GM06990 (cell line): ENCODE measurements around the gene PCNA.
"Not testable (repeated sequence)": the region's sequence is repeated elsewhere in the genome, so short reads cannot be mapped to it uniquely, and the experiment has no call there.

Experiments
- DNase-seq: peaks from one replicate; pipeline ENCODE4 v3.0.0-alpha.2; 2011; ENCODE audit not compliant: insufficient read length; ENCODE audit errors: extremely low read depth
- H3K27me3 ChIP-seq: replicated peaks from 2 replicates; pipeline ENCODE4 v1.6.0; 2011; ENCODE audit warnings: low read length; ENCODE audit not compliant: control insufficient read depth, insufficient read depth
- H3K36me3 ChIP-seq: 2 replicates; pipeline ENCODE4 v1.5.1; 2011; ENCODE audit warnings: low read length; ENCODE audit not compliant: control insufficient read depth, insufficient read depth
- H3K4me3 ChIP-seq: replicated peaks from 2 replicates; pipeline ENCODE4 v1.5.1; 2011; ENCODE audit warnings: low read depth, mild to moderate bottlenecking, control low read depth, low read length
- CTCF ChIP-seq: IDR thresholded peaks from 2 replicates; pipeline ENCODE4 v1.5.1; 2011; ENCODE audit warnings: low read length, control low read depth, mild to moderate bottlenecking, inconsistent platforms; ENCODE audit not compliant: insufficient read depth, poor library complexity, severe bottlenecking

Gene PCNA

GRCh38 chr20:5080384-5080877, 39.3 kb downstream of the PCNA start:
- H3K4me3 ChIP-seq, result no peak overlapping the region
- H3K27me3 ChIP-seq, result no peaks in the 10 kb centered on the region
- no peaks in the 10 kb centered on the region for H3K36me3 ChIP-seq
- peak; percentile 67 for DNase-seq
- TF ChIP-seq CTCF, result no peak

- Histone ChIP-seq H3K4me3 (no peak overlapping the region), H3K27me3 (no peaks in the 10 kb centered on the region), H3K36me3 (no peaks in the 10 kb centered on the region)
- DNase-seq, result peak; percentile 88
- no peak for TF ChIP-seq CTCF
Measured at GRCh38 chr20:5078399-5078958, 41.3 kb downstream of the PCNA start.

- no peak for TF ChIP-seq CTCF
- DNase-seq, result no peak
- Histone ChIP-seq H3K36me3 (no peaks in the 10 kb centered on the region), H3K4me3 (no peak overlapping the region), H3K27me3 (no peaks in the 10 kb centered on the region)
Measured at GRCh38 chr20:5077761-5078387, 41.9 kb downstream of the PCNA start.

GRCh38 chr20:5076913-5077312, 42.8 kb downstream of the PCNA start:
- H3K36me3 ChIP-seq, H3K27me3 ChIP-seq, DNase-seq, H3K4me3 ChIP-seq: not testable (repeated sequence)

- Histone ChIP-seq H3K36me3 (no peaks in the 10 kb centered on the region), H3K27me3 (no peaks in the 10 kb centered on the region), H3K4me3 (no peak overlapping the region)
- TF ChIP-seq CTCF, result no peak
- no peak for DNase-seq
Measured at GRCh38 chr20:5074232-5074674, 45.5 kb downstream of the PCNA start.

GRCh38 chr20:5073660-5074231, 46.0 kb downstream of the PCNA start:
- DNase-seq, result no peak

More at GRCh38 chr20:5073660-5074231, 46.0 kb downstream of the PCNA start:
- no peak overlapping the region for H3K4me3 ChIP-seq
- no peak for TF ChIP-seq CTCF
- H3K27me3 ChIP-seq, result no peaks in the 10 kb centered on the region
- H3K36me3 ChIP-seq, result no peaks in the 10 kb centered on the region
